HG03196 (cell line): Measurements from ENCODE around the gene PLA2G4B.

Source experiments
- ATAC-seq: cut with Tn5 transposase; IDR thresholded peaks from one replicate; pipeline ENCODE4 v1.9.1; 2021; ENCODE audit not compliant: unreplicated experiment

The PLA2G4B gene

GRCh38 chr15:41850482-41851166 is 12.0 kb downstream of the PLA2G4B start:
- no peak for ATAC-seq

DNA sequence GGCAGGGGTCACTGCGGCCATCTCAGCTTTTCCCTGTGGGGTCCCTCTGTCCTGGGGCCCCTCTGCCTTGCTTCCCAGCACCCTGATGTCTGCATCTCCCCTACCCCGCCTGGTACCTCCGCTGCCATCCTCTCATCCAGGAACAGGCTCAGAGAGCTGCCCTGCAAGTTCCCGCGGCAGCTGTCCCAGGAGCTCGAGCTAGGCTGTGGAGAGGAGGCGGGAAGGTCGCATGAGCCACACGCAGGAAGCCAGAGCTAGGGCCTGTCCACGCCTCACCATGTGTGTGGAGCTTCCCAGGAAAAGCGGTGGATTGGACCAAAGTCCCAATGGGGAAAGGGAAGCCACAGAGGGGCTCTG is 12.5 kb downstream of the PLA2G4B start:
- ATAC-seq = no peak

GRCh38 chr15:41851755-41852370 is 13.2 kb downstream of the PLA2G4B start:
- no peak for ATAC-seq

DNA sequence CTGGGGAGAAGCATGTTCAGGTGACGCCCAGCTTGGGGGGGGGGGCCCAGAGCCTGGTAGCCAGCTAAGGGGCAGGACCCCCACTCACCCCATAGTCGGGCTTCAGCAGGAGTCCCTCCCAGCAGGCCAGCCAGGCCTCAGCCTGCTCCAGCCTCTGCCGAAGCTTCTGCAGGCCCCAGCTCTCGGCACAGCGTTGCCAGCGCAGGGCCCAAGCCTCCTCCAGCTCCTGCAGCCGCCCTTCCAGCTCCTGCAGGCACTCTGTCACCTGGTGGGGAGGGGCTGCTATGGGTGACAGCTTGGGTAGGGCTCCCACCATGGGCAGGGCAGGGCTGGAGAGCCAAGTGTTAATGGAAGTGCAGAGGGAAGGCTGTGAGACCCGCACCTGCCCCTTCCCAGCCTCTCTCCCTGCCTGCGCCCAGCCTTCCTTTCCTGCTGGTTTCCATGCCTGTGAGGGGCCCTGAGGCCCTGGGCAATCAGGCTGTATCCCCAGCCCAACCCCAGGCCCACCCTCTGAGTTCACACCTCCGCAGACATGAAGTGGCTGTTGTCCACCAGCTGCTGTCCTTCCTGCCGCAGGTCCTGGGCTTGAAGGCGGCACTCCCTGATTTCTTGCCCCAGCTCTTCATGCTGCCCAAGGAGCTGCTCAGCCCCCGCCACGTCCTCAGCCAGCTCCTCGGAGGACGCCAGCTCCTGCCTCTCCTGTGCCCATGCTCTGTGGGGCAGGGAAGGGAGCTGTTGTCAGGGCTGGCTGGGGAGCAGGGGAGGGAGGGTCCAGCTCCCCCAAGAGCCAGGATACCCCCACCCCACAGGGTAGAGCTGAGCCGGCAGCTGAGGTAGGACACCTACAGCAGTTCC is 14.3 kb downstream of the PLA2G4B start:
- no peak for ATAC-seq

DNA sequence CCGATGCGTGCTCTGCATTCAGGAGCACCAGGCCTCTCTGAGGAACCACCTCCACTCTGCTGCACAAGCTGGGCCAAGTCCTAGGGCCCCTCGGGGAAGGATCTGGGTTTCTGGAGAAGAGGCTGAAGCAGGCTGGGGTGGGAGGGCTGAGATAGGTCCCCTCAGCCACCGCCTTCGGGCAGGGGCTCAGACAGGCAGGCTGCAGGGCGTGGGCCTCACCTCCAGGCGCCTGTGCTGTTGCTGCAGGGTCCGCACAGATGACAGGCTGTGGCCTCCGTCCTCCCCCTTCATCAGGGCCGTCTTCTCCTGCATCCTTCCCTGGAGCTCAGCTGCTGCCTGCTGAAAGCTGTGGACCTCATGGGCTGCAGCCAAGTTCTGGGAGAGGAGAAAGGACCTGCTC is 15.2 kb downstream of the PLA2G4B start:
- ATAC-seq = no peak

DNA sequence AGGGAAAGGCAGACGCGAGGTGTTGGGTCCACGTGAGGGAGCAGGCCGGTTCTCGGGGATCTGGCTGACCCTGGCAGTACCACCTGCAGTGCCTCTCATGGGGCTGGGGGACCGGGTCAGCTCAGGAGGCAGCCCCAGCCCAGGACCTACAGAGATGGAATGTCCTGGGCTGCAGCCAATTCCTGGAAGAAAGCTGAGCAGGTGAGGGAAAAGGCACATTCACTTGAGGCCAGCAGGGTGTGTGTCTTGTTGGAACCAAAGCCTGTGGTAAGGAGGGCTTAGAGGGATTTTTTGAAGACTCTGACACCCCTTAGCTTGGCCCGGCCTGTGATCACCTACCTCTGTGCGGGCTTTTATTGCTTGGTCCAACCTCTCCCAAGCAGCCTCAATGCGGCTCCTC is 15.8 kb downstream of the PLA2G4B start:
- no peak for ATAC-seq

DNA sequence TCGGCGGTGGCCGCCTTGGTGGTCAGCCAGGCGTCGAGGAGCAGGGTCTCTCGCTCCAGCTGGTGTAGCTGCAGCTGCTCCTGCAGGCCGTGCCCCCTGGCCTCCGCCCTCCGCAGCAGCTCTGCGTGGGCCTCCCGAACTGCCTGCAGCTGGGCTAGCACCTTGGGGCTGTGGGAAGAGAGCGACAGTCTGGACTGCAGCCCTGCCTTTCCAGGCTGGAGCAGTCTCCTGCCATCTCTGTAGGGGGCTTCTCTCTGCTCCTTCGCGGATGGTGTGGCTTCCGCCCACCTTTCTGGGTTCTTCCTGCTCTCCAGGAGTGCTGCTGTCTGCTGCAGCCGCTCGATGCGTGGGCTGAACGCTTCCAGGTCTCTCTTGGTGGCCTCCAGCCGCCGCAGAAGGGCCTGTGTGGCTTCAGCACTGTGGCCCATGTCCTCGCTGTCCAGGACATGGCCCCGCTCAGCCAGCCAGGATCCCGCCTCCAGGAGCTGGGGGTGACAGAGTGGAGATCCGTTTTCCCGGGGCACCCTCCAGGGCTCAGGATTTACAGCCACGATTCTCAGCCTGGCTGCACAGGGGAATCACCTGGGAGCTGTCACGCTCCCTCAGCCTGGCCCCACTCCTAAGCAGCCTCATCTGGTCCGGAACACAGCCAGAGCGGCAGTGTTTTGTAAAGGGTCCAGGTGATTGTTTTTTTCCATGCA is 16.8 kb downstream of the PLA2G4B start:
- ATAC-seq = no peak

DNA sequence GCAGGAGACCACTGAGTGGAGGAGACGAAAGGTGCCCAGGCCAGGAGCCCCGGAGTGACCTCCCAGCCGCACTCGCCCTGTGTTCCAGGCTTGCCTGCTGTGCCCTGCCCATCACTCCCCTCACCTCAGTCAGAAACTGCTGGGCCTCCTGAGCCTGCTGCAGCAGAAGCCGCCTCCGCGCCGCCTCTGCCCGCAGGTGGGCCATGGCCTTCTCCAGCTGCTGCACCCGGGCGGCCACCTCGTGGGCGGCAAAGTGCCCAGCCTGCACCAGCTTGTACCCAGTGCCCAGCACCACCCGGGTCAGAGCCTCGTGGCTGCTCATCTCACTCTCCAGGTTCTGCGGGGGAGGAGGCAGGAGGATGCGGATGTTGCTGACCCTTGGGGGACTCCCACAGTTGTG is 17.6 kb downstream of the PLA2G4B start:
- ATAC-seq = no peak

- ATAC-seq = no peak
Observed at GRCh38 chr15:41856716-41857115, 18.1 kb downstream of the PLA2G4B start.

GRCh38 chr15:41857316-41857715 is 18.7 kb downstream of the PLA2G4B start:
- ATAC-seq = no peak

GRCh38 chr15:41858756-41859155 is 20.1 kb downstream of the PLA2G4B start:
- no peak for ATAC-seq

GRCh38 chr15:41860049-41860828 is 21.6 kb downstream of the PLA2G4B start:
- no peak for ATAC-seq

DNA sequence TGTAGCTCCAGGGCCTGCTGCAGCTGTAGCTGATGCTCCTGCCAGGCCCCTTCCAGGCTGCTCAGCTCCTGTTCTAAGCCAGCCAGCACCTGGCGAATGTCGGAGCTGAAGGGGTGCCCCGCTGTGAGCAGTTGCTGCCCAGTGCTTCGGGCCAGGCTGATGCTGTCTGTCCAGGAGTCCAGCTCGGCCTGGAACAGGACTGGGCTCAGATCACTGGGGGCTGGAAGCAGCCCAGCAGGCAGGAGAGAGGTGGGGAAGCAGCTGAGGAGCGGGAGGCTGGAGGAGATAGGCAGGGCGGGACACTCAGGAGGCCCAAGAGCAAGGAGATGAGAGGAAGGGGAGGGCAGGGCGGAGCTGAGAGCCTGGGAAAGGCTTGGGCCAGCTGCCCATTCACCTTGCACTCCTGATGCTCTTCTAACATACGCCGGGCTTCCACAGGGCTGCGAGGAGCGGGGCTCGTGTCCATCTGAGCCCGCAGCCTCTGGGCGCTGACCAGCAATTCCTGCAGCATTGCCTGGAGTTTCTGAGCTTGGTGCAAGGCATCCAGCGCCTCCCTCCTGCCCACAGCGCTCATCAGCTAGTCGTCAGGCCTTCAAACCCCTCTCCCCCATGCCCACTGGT is 23.2 kb downstream of the PLA2G4B start:
- no peak for ATAC-seq

DNA sequence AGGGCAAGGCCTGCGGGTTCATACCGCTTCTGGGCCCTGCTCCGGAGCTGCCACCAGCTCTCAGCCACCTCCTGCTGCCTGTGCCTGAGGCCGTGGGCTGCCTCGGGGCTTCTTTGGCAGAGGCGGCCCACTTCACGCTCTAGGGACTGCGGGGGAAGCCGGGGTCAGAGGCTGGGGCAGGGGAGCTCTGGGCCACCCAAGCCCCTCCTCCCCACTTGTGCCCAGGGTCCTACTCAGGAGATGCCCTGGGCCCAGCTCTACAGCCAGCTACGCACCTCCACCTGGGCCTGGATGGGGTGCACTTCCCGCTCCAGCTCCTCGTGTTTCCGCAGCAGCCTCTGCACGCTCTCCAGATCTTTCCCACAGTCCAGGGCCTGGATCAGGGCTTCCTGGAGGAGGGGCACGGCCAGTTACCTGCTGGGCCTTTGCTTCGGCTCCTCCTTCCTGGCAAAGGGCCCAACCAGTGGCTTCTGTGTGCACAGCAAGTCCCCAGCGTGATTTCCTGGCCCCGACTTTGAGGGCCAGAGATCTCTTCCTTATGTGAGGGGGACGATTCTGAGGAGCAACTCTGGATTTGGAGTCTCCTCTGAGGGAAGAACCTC is 24.0 kb downstream of the PLA2G4B start:
- no peak for ATAC-seq

GRCh38 chr15:41865490-41866055 is 26.9 kb downstream of the PLA2G4B start:
- ATAC-seq = no peak

DNA sequence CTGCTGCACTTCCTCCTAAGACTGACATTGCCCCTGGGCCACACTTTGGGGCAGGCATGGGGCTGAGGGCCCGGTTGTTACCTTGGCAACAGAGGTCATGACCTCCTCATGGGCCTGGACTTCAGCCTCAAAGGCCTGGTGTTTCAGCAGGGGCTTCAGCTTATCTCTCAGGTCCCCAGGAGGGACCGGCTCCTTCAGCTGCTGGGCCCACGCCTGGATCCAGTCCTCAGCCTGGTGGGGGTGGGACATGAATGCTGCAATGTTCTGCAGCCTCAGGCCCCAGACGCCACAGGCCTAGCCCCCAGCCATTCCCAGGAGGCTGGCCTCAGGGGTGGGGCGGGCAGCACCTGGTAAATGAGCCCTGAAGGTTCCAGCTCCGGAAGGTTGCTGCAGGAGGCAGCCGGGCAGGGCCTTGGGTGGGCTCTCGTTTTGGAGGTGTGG is 27.6 kb downstream of the PLA2G4B start:
- ATAC-seq = no peak

- ATAC-seq = no peak
Observed at GRCh38 chr15:41866872-41867579, 28.4 kb downstream of the PLA2G4B start.

DNA sequence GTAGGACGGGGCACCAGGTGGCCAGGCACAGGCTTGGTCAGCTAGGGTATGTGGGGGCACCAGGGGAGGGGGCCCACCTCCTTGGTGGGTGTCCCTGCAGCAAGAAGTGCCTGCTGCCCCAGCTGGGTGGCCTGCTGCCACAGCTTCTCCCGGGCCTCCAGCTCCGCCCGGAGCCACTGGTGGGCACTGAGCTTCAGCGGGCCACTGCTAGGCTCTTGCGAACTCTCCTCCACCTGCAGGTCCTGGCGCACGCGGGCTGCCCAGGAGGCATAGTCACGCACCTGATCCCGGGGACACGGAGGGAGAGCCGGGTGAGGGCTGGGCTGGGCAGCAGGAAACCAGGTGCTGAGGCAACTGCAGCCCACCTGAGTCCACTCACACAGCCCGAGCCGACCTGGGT is 29.7 kb downstream of the PLA2G4B start:
- no peak for ATAC-seq
